ENCODE data around the gene ZDHHC16.

Gene ZDHHC16

DNA sequence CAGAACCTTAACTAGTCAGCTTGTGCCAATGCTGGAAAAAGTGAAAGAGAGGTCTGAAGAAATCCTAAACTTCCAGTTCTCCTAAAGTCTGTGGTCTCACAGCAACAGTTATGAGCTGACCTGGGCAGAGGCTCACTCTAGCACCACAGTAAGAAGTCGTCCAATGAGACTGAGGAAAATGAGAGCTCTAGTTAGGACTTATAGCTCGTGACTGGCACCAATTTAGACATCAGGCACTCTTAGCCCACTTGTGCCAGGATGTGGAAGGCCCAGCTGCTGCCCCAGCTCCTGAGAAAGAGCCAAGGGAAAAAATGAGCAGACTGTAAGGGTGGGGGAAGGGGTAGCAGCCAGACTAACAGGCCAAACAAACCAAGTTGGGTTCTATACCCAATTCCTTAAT lies 44.6 kb downstream of the ZDHHC16 start:
- H3K27ac ChIP-seq (ENCODE audit: low read depth, low read length) = no peak overlapping the region
- peaks cover 0 to 6% (median 3%) of the 10 kb centered on the region in 5 donors for H3K36me3 ChIP-seq (ENCODE audit: control insufficient read depth in 5 of 5, insufficient read depth in 5 of 5, low read length in 5 of 5)
- H3K27me3 ChIP-seq (ENCODE audit: control insufficient read depth in 5 of 5, insufficient read depth in 4 of 5, low read length in 5 of 5) = no peaks in the 10 kb centered on the region
- no peaks in the 10 kb centered on the region for H3K9me3 ChIP-seq (ENCODE audit: control insufficient read depth in 5 of 5, low read length in 5 of 5)
- peaks cover 0 to 23% (median 22%) of the 10 kb centered on the region in 5 donors for H3K4me1 ChIP-seq (ENCODE audit: control insufficient read depth in 5 of 5, insufficient read depth in 5 of 5, low read length in 5 of 5)
- H3K4me3 ChIP-seq (ENCODE audit: low read depth in 1 of 5, low read length in 5 of 5) = no peak overlapping the region
- H3K9ac ChIP-seq (ENCODE audit: low read length in 5 of 5) = peak overlapping the region in 3 of 5 donors; percentile 4 to 37 (median 18)

DNA sequence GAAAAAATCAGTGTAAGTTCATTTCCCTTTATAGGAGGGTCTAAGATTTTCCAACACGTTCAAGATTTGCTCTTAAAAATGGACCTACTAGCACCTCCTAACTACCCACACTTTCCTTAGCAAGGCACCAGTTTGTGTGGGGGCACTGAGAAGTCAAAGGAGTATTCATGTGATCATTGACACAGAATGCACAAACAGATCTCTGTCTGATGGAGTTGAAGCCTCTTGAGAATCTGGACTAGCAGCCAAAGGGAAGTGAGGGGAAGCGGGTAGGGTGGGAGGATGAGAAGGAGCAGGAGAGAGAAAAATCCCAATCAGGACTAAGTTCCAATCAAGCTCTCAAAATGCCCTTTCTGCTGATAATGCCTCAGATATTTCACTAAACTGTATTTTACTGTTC lies 48.2 kb downstream of the ZDHHC16 start:
- H3K4me3 ChIP-seq (ENCODE audit: low read depth in 1 of 5, low read length in 5 of 5) = no peak overlapping the region
- peaks cover 0 to 5% (median 3%) of the 10 kb centered on the region in 5 donors for H3K36me3 ChIP-seq (ENCODE audit: control insufficient read depth in 5 of 5, insufficient read depth in 5 of 5, low read length in 5 of 5)
- no peaks in the 10 kb centered on the region for H3K9me3 ChIP-seq (ENCODE audit: control insufficient read depth in 5 of 5, low read length in 5 of 5)
- no peaks in the 10 kb centered on the region for H3K27me3 ChIP-seq (ENCODE audit: control insufficient read depth in 5 of 5, insufficient read depth in 4 of 5, low read length in 5 of 5)
- no peak overlapping the region for H3K27ac ChIP-seq (ENCODE audit: low read depth, low read length)
- H3K9ac ChIP-seq (ENCODE audit: low read length in 5 of 5) = peak overlapping the region in 1 of 5 donors; percentile 1
- H3K4me1 ChIP-seq (ENCODE audit: control insufficient read depth in 5 of 5, insufficient read depth in 5 of 5, low read length in 5 of 5) = peaks cover 0 to 42% (median 35%) of the 10 kb centered on the region in 5 donors

DNA sequence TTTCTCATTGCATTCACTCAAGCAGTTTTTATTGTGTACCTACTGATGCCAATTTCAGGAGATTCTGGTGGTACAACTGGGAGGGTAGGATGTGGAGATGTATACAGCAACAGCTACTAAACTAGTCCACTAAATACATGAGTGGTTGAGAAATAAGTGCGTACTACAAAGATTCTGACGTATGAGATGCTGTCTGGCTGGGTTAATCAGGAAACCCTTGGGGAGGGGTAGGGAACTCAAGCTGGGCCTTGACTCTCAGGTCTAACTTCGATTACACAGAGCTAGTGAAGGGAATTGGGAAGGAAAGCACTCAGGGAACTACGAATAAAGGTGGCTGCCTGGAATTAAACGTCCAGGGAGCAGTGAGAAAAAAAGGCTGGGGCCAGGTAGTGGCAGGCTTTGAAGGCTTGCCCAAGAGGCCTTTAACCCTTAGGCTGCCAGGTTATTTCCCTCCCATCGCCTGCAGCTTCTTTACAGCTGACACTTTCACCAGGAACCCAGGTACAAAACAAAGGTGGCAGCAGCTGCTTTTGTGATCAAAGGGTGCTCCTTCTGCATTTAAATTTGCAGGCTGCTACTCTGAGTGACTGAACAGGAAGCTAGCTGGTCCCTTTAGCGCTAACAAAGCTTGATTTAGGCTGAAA lies 49.0 kb downstream of the ZDHHC16 start:
- Histone ChIP-seq H3K27me3 (ENCODE audit: control insufficient read depth in 5 of 5, insufficient read depth in 4 of 5, low read length in 5 of 5) (no peaks in the 10 kb centered on the region), H3K9me3 (ENCODE audit: control insufficient read depth in 5 of 5, low read length in 5 of 5) (no peaks in the 10 kb centered on the region), H3K9ac (ENCODE audit: low read length in 5 of 5) (peak overlapping the region in 3 of 5 donors; percentile 1 to 56 (median 3)), H3K36me3 (ENCODE audit: control insufficient read depth in 5 of 5, insufficient read depth in 5 of 5, low read length in 5 of 5) (peaks cover 0 to 5% (median 3%) of the 10 kb centered on the region in 5 donors), H3K4me3 (ENCODE audit: low read depth in 1 of 5, low read length in 5 of 5) (no peak overlapping the region), H3K27ac (ENCODE audit: low read depth, low read length) (no peak overlapping the region), H3K4me1 (ENCODE audit: control insufficient read depth in 5 of 5, insufficient read depth in 5 of 5, low read length in 5 of 5) (peaks cover 0 to 51% (median 36%) of the 10 kb centered on the region in 5 donors)

GRCh38 chr10:97497572-97498075 lies 51.6 kb downstream of the ZDHHC16 start:
- peak overlapping the region; percentile 74 to 96 (median 82) for H3K4me3 ChIP-seq (ENCODE audit: low read depth in 1 of 5, low read length in 5 of 5)
- H3K27me3 ChIP-seq (ENCODE audit: control insufficient read depth in 5 of 5, insufficient read depth in 4 of 5, low read length in 5 of 5) = no peaks in the 10 kb centered on the region
- H3K27ac ChIP-seq (ENCODE audit: low read depth, low read length) = peak overlapping the region; percentile 87
- H3K9me3 ChIP-seq (ENCODE audit: control insufficient read depth in 5 of 5, low read length in 5 of 5) = no peaks in the 10 kb centered on the region
- H3K9ac ChIP-seq (ENCODE audit: low read length in 5 of 5) = peak overlapping the region; percentile 75 to 93 (median 82)
- peaks cover 0 to 51% (median 32%) of the 10 kb centered on the region in 5 donors for H3K4me1 ChIP-seq (ENCODE audit: control insufficient read depth in 5 of 5, insufficient read depth in 5 of 5, low read length in 5 of 5)
- H3K36me3 ChIP-seq (ENCODE audit: control insufficient read depth in 5 of 5, insufficient read depth in 5 of 5, low read length in 5 of 5) = peaks cover 0 to 5% (median 3%) of the 10 kb centered on the region in 5 donors

DNA sequence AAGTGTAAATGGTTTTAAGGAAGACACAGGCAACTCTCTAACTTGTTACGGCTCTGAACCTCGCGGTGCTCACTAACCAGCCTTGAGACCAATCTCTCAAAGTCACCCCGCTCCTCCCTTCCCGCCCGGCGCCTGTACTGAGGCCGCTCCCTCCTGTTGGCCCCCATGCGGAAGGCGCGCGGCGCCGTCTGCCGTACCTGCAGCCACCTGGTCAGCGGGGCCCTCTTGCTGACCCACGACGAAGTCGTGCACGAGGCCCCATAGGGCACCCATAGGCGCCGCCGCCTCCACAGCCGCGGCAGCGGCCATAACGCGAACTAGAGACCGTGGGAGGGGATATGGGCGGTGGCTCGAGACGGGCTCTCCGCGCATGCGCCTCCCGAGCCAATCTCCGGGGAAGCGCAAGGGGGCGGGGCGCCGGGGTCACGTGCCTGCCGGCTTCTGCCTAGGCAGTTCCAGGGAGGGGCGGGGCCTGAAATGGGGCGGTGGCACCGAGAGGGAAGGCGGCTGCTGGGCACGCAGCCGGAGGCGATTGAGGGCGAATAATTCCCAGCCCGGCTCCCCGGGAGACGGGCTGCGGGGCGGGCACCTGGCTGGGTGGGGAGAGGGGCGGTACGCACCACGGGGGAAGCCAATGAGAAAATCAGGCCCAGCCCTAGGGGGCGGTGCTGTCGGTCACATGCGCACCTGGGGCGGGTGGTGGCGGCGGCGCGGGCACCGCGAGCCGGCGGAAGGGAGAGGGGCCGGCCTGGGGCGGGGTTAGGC lies 52.3 kb downstream of the ZDHHC16 start, which contains the start of gene MMS19:
Gene MMS19, minus strand, starts transcription at position 347 of the 765 bp plus-strand sequence. Its CDS starts 38 bp downstream, at position 309.
- Histone ChIP-seq H3K4me3 (ENCODE audit: low read depth in 1 of 5, low read length in 5 of 5) (peak within 1 kb of the TSS; percentile 74 to 96 (median 82)), H3K9me3 (ENCODE audit: control insufficient read depth in 5 of 5, low read length in 5 of 5) (no peaks in the 10 kb centered on the region), H3K4me1 (ENCODE audit: control insufficient read depth in 5 of 5, insufficient read depth in 5 of 5, low read length in 5 of 5) (peaks cover 0 to 52% (median 32%) of the 10 kb centered on the region in 5 donors), H3K27me3 (ENCODE audit: control insufficient read depth in 5 of 5, insufficient read depth in 4 of 5, low read length in 5 of 5) (no peaks in the 10 kb centered on the region), H3K9ac (ENCODE audit: low read length in 5 of 5) (peak within 1 kb of the TSS; percentile 79 to 93 (median 85)), H3K27ac (ENCODE audit: low read depth, low read length) (peak within 1 kb of the TSS; percentile 87), H3K36me3 (ENCODE audit: control insufficient read depth in 5 of 5, insufficient read depth in 5 of 5, low read length in 5 of 5) (peaks cover 0 to 2% (median under 1%) of the 10 kb centered on the region in 5 donors)

DNA sequence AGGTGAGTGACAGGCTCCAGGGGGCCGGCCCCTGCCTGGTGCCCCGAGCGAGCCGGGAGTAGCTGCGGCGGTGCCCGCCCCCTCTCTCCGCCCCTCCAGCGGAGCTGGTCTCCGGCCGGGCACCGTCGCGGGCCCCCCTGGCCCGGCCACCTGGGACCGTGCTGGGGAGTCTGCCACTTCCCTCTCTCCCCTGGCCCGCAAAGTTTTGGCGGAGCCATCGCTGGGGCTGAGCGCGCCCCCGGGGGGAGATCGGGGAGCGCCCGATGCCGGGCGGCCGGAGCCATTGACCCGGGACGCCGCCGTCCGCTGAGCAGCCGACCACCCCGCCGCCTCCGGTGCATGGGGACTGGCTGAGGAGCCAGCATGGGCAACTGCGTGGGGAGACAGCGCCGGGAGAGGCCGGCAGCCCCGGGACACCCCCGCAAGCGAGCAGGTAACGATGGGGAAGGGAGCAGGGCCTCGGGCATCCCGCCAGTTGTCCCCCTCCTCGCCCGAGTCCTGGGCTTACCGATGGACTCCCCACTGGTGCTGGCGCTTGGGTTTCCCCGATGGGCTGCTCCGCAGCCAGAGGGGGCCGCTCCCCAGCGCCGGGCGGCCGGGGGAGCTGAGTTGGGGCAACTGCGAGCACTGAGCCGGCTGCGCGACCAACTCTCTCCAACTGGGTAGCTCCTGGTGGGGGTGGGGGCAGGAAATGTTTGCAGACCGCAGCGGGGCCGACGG lies 53.0 kb downstream of the ZDHHC16 start, which contains the start of gene UBTD1:
Gene UBTD1, plus strand, starts transcription at position 84 of the 720 bp plus-strand sequence. Its CDS starts 280 bp downstream, at position 364.
- peak within 1 kb of the TSS; percentile 79 to 93 (median 85) for H3K9ac ChIP-seq (ENCODE audit: low read length in 5 of 5)
- peak within 1 kb of the TSS; percentile 74 to 96 (median 82) for H3K4me3 ChIP-seq (ENCODE audit: low read depth in 1 of 5, low read length in 5 of 5)
- H3K27me3 ChIP-seq (ENCODE audit: control insufficient read depth in 5 of 5, insufficient read depth in 4 of 5, low read length in 5 of 5) = no peaks in the 10 kb centered on the region
- H3K27ac ChIP-seq (ENCODE audit: low read depth, low read length) = peak within 1 kb of the TSS; percentile 87
- no peaks in the 10 kb centered on the region for H3K36me3 ChIP-seq (ENCODE audit: control insufficient read depth in 5 of 5, insufficient read depth in 5 of 5, low read length in 5 of 5)
- H3K9me3 ChIP-seq (ENCODE audit: control insufficient read depth in 5 of 5, low read length in 5 of 5) = no peaks in the 10 kb centered on the region
- H3K4me1 ChIP-seq (ENCODE audit: control insufficient read depth in 5 of 5, insufficient read depth in 5 of 5, low read length in 5 of 5) = peaks cover 0 to 51% (median 32%) of the 10 kb centered on the region in 5 donors

DNA sequence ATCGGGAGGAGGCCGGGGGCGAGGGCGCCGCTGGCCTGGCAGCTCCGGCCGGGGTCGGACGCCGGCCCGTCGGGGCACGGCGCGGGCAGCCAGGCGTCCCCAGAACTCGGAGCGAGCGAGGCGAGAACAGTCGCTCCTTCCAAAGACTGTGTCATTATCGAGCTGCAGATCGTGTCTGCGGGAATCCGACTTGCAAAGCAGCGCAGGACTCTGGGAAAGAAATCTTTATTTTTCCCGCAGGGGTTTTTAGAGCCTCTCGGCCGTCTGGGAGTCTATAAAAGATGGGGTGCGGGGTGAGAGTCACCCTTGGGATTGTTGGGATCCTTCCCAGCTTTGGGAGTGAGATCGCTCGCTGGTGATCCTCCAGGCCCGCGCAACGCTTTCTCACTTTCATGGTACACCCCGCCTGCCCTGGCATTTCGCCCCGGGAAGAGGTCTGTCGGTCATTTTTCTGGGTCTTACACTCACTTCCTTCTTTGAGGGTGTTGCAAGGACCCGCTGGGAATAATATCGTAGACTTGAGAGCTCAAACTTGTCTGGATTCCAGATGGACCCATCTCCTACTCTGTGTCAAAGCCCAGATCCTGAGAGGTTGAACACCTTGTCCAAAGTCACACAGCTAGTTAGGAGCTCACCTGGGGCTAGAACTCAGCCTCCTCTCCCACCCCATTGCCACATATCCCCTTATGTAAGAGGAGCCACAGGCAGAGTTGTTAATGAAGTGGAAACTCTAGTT lies 53.8 kb downstream of the ZDHHC16 start:
- H3K9ac ChIP-seq (ENCODE audit: low read length in 5 of 5) = peak overlapping the region; percentile 6 to 86 (median 79)
- peaks cover 0 to 46% (median 31%) of the 10 kb centered on the region in 5 donors for H3K4me1 ChIP-seq (ENCODE audit: control insufficient read depth in 5 of 5, insufficient read depth in 5 of 5, low read length in 5 of 5)
- H3K27me3 ChIP-seq (ENCODE audit: control insufficient read depth in 5 of 5, insufficient read depth in 4 of 5, low read length in 5 of 5) = no peaks in the 10 kb centered on the region
- no peaks in the 10 kb centered on the region for H3K9me3 ChIP-seq (ENCODE audit: control insufficient read depth in 5 of 5, low read length in 5 of 5)
- H3K4me3 ChIP-seq (ENCODE audit: low read depth in 1 of 5, low read length in 5 of 5) = peak overlapping the region; percentile 73 to 82 (median 77)
- H3K27ac ChIP-seq (ENCODE audit: low read depth, low read length) = peak overlapping the region; percentile 87
- H3K36me3 ChIP-seq (ENCODE audit: control insufficient read depth in 5 of 5, insufficient read depth in 5 of 5, low read length in 5 of 5) = no peaks in the 10 kb centered on the region

DNA sequence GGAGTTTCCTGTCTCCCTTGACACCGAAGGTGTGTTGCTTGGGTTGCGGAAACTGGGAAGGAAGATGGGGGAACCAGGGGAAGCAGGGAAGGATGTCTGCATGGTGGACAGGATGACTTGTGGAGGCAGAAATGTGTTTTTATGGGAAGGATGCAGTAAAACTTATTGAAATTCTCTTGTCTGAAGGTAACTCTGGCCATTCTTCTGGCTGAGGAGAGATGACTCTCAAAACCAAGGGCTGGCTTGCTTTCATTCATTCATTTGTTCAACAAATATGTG lies 54.3 kb downstream of the ZDHHC16 start:
- no peaks in the 10 kb centered on the region for H3K36me3 ChIP-seq (ENCODE audit: control insufficient read depth in 5 of 5, insufficient read depth in 5 of 5, low read length in 5 of 5)
- peak overlapping the region in 2 of 5 donors; percentile 6 to 85 for H3K9ac ChIP-seq (ENCODE audit: low read length in 5 of 5)
- H3K27me3 ChIP-seq (ENCODE audit: control insufficient read depth in 5 of 5, insufficient read depth in 4 of 5, low read length in 5 of 5) = no peaks in the 10 kb centered on the region
- peak overlapping the region; percentile 73 to 82 (median 77) for H3K4me3 ChIP-seq (ENCODE audit: low read depth in 1 of 5, low read length in 5 of 5)
- peaks cover 0 to 41% (median 26%) of the 10 kb centered on the region in 5 donors for H3K4me1 ChIP-seq (ENCODE audit: control insufficient read depth in 5 of 5, insufficient read depth in 5 of 5, low read length in 5 of 5)
- H3K27ac ChIP-seq (ENCODE audit: low read depth, low read length) = peak overlapping the region; percentile 87
- no peaks in the 10 kb centered on the region for H3K9me3 ChIP-seq (ENCODE audit: control insufficient read depth in 5 of 5, low read length in 5 of 5)

- Histone ChIP-seq H3K4me3 (ENCODE audit: low read depth in 1 of 5, low read length in 5 of 5) (no peak overlapping the region), H3K9ac (ENCODE audit: low read length in 5 of 5) (no peak overlapping the region), H3K27me3 (ENCODE audit: control insufficient read depth in 5 of 5, insufficient read depth in 4 of 5, low read length in 5 of 5) (no peaks in the 10 kb centered on the region), H3K36me3 (ENCODE audit: control insufficient read depth in 5 of 5, insufficient read depth in 5 of 5, low read length in 5 of 5) (no peaks in the 10 kb centered on the region), H3K9me3 (ENCODE audit: control insufficient read depth in 5 of 5, low read length in 5 of 5) (no peaks in the 10 kb centered on the region), H3K27ac (ENCODE audit: low read depth, low read length) (no peak overlapping the region), H3K4me1 (ENCODE audit: control insufficient read depth in 5 of 5, insufficient read depth in 5 of 5, low read length in 5 of 5) (peaks cover 0 to 24% (median 12%) of the 10 kb centered on the region in 5 donors)
Measured at GRCh38 chr10:97502916-97503315, 56.9 kb downstream of the ZDHHC16 start.

Measured in subcutaneous abdominal adipose tissue (tissue), 5 donors.